ENCODE measurements around the gene PKD2.
"Not testable (repeated sequence)": the region's sequence is repeated elsewhere in the genome, so short reads cannot be mapped to it uniquely, and the experiment has no call there.

The PKD2 gene

DNA sequence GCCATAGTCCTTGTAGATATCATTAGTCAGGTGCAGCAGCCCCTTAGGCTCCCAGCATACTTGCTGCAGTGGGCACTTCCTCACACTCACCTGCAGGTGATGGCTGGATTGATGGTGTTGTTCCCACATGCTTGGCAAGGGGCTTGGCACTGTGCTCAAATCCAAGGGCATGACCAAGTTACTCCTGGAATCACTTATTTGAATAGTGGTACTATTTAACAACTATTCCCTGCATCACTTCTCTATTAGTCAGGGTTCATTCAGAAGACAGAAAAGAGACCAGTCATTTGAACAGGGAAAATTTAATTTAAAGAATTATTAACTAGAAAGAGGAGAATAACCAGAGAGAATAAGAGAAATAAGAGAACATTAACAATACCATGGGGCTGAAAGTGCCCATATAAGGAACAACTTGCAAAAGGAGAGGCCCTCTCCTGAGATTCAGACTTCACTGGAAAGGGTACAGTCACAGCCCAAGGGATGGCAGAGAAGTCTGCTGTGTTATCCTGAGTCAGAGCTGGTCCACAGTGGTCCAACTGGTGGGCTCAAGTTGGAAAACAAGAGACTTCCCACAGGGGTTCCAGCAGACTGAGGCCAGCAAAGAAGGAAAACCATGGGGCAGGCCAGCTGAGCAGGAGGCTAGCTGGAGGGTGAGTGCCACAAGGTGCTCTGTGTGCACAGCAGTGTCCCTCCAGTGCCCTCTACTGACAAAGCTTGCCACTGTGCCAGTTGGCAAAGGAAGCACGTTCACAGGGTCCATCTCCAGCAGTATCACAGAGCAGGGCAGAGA is 22.1 kb upstream of the PKD2 start:
- DNase-seq = peak in 51 of 58 donors; percentile 8 to 81 (median 59)

DNA sequence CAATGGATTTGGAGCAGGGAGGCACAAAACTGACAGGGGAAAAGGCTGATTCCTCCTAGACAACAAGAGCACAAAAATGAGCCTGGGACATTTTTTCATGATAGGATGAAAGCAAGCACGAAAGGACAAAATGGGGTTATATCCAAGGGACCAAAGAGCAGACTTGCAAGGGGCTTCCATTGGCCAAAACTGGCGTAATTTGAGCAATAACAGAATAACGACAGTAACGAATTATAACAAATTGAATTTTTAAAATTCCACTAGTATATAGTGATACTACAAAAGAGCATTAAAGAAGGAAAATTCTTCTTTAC is 21.6 kb upstream of the PKD2 start:
- no peak for DNase-seq

DNA sequence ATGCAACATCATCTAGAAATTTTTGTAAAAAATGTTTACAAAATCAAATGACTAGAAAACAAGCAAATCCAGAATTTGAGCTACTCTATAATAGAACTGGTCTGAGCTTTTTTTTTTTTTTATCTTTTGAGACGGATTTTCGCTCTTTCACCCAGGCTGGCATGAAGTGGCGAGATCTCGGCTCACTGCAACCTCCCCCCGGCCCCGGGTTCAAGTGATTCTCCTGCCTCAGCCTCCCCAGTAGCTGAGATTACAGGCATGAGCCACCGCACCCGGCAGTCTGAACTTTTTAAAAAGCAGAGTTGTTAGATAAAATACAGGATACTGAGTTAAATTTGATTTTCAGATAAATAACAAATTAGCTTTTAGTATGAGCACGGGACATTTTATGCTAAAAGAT is 20.9 kb upstream of the PKD2 start:
- DNase-seq = no peak

DNA sequence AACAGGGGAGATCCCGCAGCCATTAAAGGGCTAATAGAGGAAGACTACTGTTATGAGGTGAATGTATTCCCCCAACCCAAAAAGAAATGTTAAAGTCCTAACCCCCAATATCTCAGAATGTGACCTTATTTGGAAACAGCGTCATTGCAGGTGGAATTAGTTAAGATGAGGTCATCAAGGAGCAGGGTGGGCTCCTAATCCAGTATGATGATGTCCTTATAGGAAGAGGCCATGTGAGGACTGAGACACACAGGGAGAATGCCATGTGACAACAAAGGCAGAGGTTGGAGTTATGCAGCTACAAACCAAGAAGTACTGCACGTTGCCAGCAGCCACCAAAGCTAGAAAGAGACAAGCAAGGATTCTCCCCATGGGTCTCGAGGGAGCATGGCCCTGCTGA is 17.7 kb upstream of the PKD2 start:
- DNase-seq = no peak

DNA sequence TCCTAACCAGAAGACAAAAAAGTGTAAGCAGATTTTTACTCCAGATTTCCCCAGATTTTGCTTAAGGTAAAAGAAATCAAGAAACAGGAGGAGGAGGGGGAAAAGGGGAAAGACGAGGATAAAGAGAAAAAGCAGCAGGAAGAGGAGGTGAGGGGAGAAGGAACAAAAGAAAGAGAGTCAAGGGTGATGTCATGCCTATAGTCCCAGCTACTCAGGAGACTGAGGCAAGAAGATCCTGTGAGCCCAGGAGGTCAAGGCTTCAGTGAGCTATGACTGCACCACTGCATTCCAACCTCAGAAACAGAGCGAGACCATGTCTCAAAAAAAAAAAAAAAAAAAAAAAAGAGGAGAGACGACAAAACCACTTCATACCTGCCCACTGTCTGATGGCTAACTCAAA is 12.0 kb upstream of the PKD2 start:
- DNase-seq = no peak

DNA sequence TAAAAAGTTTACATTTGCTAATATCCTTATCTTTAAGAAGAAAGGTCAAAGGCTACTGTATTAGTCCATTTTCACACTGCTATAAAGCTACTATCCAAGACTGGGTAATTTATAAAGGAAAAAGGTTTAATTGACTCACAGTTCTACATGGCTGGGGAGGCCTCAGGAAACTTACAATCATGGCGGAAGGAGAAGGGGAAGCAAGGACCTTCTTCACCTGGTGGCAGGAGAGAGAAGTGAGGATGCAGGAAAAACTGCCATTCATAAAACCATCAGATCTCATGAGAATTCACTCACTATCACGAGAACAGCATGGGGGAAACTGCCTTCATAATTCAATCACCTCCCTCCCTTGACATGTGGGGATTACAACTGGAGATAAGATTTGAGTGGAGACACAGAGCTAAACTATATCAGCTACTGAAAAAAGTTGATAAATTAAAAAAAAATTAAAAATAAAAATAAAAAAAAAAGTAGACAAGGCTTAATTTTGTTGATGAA is 8.2 kb upstream of the PKD2 start:
- DNase-seq = not testable (repeated sequence)

GRCh38 chr4:88001871-88002270 is 5.6 kb upstream of the PKD2 start:
- DNase-seq = no peak

DNA sequence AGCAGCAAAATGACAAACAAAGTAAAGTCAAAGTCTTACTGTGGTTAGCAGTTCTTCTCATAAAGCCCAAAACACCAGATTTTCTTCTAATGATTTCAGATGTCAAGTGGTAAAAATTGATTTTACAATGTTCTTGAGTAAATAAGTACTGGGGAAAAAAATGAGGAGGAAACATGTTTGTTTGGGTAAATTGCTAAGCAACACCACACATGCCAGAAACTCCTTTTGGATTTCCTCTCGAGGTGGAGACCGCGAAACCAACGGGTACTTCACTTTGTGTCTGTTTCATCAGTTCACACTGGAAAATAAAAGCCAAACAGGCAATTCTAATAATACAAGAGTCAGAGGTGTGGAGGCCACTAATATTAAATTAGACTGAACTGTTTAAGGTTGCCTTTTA is 4.6 kb upstream of the PKD2 start:
- no peak for DNase-seq

DNA sequence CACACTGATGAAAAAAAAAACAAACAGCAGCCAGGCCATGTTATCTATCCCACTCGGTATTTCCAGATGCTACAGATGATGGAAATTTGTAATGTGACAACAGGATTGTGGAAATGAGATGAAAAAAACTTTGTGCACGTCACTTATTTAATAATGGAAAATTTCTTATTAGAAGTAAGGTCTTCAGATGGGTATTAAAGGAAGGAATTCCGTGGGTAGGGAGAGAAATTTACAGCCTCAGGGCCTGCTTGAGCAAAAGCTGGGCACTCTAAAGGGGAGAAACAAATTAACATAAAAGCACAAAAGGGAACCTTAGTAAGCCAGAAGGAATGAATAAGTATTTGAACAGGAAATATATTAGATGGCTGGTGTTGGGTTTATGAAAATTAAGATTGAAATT is 4.2 kb upstream of the PKD2 start:
- no peak for DNase-seq

DNA sequence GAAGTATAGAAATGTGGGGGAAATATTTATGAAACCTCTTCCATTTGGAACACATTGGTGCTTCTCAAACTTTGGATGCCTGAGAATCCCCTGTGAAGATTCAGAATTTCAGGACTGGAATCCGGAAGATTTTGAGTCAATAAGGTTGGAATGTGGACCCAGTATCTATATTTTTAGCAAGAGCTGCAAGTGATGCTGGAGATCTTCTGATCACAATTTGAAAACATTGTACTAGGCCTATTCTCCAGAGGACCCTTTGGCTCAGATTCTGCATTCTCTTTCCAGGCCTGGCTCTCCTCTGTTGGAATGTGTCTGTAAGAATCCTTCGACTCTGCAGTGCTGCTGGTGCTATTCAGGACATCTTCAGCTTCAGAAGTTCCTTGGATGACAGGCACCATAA is 2.4 kb upstream of the PKD2 start:
- DNase-seq = no peak

DNA sequence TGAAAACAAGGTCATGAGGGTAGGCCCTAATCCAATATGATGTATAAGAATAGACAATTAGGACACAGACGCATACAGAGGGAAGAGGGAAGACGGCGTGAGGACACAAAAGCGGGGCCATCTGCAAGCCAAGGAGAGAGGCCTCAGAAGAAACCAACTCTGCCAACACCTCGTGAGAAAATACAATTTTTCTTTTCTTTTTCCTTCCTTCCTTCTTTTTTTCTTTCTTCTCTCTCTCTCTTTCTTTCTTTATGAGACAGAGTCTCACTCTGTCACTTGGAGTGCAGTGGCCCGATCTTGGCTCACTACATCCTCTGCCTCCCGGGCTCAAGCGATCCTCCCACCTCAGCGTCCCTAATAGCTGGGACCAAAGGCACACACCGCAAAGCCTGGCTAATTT is 1.5 kb upstream of the PKD2 start:
- no peak for DNase-seq

- DNase-seq = peak in 15 of 58 donors; percentile 10 to 67 (median 44)
These were observed 505 bp upstream of the PKD2 start for GRCh38 chr4:88006956-88007303.

- DNase-seq = peak in 48 of 58 donors; percentile 11 to 73 (median 40)
These were observed 797 bp downstream of the PKD2 start for GRCh38 chr4:88008122-88008742.

DNA sequence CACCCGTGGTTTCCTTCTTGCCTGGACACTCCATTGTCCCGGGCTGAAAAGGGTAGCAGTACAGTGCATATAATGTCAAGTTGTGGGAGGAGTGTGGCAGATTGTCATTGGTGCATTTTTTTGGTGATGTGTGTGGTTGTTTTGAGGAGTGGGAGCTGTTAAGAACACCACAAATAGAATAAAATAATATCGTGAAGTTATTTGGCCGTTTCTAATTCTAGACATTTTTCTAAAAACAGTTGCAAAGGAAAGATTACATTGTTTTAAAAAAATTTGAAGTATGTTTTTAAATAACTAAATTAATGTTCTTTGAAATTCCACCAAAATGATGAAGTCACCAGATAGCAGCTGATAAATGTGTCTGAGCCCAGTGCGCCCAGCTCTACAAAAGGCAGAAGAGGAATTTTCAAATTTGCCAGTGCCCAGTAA is 1.3 kb downstream of the PKD2 start:
- peak in 1 of 58 donors; percentile 4 for DNase-seq

GRCh38 chr4:88009871-88010270 is 2.4 kb downstream of the PKD2 start:
- no peak for DNase-seq

GRCh38 chr4:88010966-88011365 is 3.5 kb downstream of the PKD2 start:
- DNase-seq = no peak

DNA sequence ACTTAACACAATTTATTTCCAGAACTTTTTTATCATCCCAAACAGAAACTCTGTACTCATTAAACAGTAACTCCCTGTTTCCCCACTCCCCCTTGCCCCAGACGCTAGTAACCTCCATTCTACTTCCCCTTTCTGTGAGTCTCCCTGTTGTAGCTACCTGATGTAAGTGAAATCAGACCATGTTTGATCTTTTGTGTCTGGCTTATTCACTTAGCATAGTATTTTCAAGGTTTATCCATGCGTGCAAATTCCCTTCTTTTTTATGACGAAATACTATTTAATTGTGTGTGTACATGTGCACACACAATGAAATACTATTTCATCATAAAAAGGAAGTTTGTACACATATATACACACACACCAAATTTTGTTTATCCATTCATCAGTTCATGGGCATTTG is 5.2 kb downstream of the PKD2 start:
- DNase-seq = no peak

DNA sequence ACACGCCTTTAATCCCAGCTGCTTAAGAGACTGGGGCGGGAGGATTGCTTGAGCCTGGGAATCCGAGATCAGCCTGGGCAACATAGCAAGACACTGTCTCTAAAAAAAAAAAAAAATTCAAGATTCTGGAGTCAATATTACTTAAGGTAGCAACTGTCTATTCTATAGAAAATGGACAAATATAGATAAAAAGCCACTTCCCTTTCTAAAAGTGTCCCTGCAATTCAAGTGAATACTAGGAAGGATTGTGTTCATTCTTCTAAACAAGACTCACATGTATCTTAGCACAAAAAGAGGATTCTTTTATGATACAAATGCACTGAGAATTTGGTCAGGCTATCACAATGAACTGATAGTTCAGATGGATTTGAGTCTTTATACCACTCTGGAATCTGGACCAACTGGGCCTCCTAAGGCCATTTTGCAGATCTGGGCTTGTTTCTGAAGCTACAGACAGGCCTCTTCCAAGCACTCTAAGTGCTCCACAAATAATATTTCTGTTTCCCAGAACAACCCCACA is 7.0 kb downstream of the PKD2 start:
- DNase-seq = no peak

GRCh38 chr4:88015659-88016295 is 8.3 kb downstream of the PKD2 start:
- no peak for DNase-seq

GRCh38 chr4:88017516-88018297 is 10.3 kb downstream of the PKD2 start:
- no peak for DNase-seq

DNA sequence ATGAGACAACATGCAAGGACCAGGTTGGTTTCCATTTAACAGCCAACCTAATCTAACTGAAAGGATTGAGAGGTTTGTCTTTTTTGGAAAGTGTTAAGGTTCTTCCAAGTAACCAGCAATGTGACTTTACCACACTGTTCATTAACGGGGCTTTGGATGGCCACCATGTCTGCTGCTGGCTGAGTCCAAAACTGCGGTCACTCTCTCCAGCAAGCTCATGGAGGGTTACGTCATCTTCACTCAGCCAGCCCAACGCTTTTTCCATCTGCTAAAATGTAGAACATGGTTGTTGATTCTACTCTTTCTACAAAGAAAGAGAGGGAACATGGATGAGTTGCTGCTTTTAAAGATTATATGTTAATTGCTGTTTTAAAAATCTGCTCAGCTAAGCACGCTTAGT is 11.0 kb downstream of the PKD2 start:
- peak in 12 of 58 donors; percentile 4 to 38 (median 9) for DNase-seq

DNA sequence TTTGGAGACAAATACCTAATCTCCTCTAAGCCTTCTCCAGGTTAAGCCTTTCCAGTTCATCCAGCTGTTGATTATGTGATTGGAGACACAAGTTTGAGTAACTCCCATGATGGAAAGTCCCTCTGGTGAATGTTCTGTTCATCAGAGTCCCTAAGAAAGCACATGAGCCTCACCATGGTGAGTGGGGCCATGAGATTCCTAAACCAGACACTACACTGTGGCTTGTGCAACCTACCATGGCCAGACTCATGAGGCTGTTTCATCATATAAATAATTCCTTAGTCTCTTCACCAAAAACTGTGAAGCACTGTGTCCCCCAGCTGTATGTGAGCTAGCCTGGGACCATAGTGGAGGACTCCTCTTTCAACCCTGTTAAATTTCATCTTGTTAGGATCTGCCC is 14.4 kb downstream of the PKD2 start:
- DNase-seq = no peak
